ENCODE results near the gene SERF2. TPM values are rescaled to one million over a fixed set of nuclear protein-coding genes. Genes with fewer than 3 reads are reported as not detected.
"Not testable (repeated sequence)": the region's sequence is repeated elsewhere in the genome, so short reads cannot be mapped to it uniquely, and the experiment has no call there.

Gene SERF2
- total and polyA plus RNA-seq, 2 of the 13 experiments (the other 11 are each of a cell fraction or from before 2014, with no cell fraction given) = 811 to 1,257 TPM

GRCh38 chr15:43746903-43747309 lies 45.2 kb upstream of the SERF2 start:
- peak; percentile 23 for FAIRE-seq
- POLR2A ChIA-PET = interaction anchor here (0.6 to 2.1 kb wide), 3 partner anchors 53 to 305 kb away, joined by 3 to 7 read pairs (median 6); partner anchors contain the start of genes HYPK and SERINC4
- intact Hi-C loops (cut with micrococcal nuclease; ENCODE audit: unreplicated experiment) = not testable (repeated sequence)

GRCh38 chr15:43748376-43748775 lies 43.7 kb upstream of the SERF2 start:
- no peaks in the 10 kb centered on the region; a peak in 1 of 5 replicates for H3K27me3 ChIP-seq (ENCODE audit: control insufficient read depth in 1 of 2, insufficient read depth in 2 of 2, low read length in 2 of 2)
- no peaks in the 10 kb centered on the region for H3K9me3 ChIP-seq (ENCODE audit: low read length)
- DNase-seq (ENCODE audit: low spot score) = no peak
- no peak overlapping the region for H2AFZ ChIP-seq (ENCODE audit: low read length)
- BruUV-seq (replicated peaks) = no TSS peak
- CTCF ChIA-PET (ENCODE audit: low intra/inter-chr PET ratio, low total read pairs) = no interaction called here
- H3K27ac ChIP-seq (ENCODE audit: extremely low read length, insufficient read depth, low read length) = no peak overlapping the region
- 71% methylated on average over 3 of the region's 3 CpGs for WGBS (ENCODE audit: low lambda C conversion rate)
- peak overlapping the region in 2 of 3 experiments; percentile 21 to 85; a peak in 4 of 6 replicates for H3K4me3 ChIP-seq (replicated peaks in 1 of 3; ENCODE audit: insufficient read depth in 1 of 3, low read depth in 2 of 3, low read length in 3 of 3)
- 0 out of 2 replicates have a peak overlapping the region, but pooled peaks have one; percentile 22 for H3K9ac ChIP-seq (ENCODE audit: insufficient read depth, low read depth, low read length)
- peaks cover 37% of the 10 kb centered on the region for H4K20me1 ChIP-seq (ENCODE audit: insufficient read depth, low read length)
- H3K36me3 ChIP-seq (replicated peaks in 1 of 2; ENCODE audit: control insufficient read depth in 1 of 2, insufficient read depth in 2 of 2, low read length in 2 of 2) = peaks cover 0 to 24% of the 10 kb centered on the region in 2 experiments; a peak in 3 of 5 replicates
- POLR2A ChIA-PET = no interaction called here
- ATAC-seq = no peak
- H3K4me2 ChIP-seq (ENCODE audit: low read depth, low read length) = peak overlapping the region; percentile 70
- intact Hi-C loops (cut with micrococcal nuclease; ENCODE audit: unreplicated experiment) (no loop called here), in situ Hi-C loops (cut with HindIII; ENCODE audit: extremely low pct_ligation_motif_present, low pct_unique_long_range_greater_than_20kb) (no loop called here)
- H3K4me1 ChIP-seq (ENCODE audit: insufficient read depth, low read length) = peaks cover 47% of the 10 kb centered on the region
- FAIRE-seq = no peak
- TF ChIP-seq THAP11 (CRISPR knock-in tag; IDR thresholded peaks at IDR 0.05) (peak; percentile 72), ZBTB2 (CRISPR knock-in tag; IDR thresholded peaks at IDR 0.05; ENCODE audit: low read depth) (no peak), CC2D1A (CRISPR knock-in tag; IDR thresholded peaks at IDR 0.05) (no peak), ZNF335 (CRISPR knock-in tag; IDR thresholded peaks at IDR 0.05) (no peak), HES4 (CRISPR knock-in tag; IDR thresholded peaks at IDR 0.05; ENCODE audit: borderline replicate concordance) (no peak)
- H3K79me2 ChIP-seq (ENCODE audit: insufficient read depth, low read length) = peaks cover 64% of the 10 kb centered on the region

More at GRCh38 chr15:43746903-43747309, 45.2 kb upstream of the SERF2 start:
- Histone ChIP-seq H3K27ac (ENCODE audit: extremely low read length, insufficient read depth, low read length) (peak overlapping the region; percentile 85), H3K4me1 (ENCODE audit: insufficient read depth, low read length) (peaks cover 42% of the 10 kb centered on the region), H3K79me2 (ENCODE audit: insufficient read depth, low read length) (peaks cover 51% of the 10 kb centered on the region), H3K9ac (ENCODE audit: insufficient read depth, low read depth, low read length) (peak overlapping the region; percentile 88), H3K4me3 (replicated peaks in 1 of 3; ENCODE audit: insufficient read depth in 1 of 3, low read depth in 2 of 3, low read length in 3 of 3) (peak overlapping the region; percentile 73 to 91 (median 85)), H4K20me1 (ENCODE audit: insufficient read depth, low read length) (peaks cover 28% of the 10 kb centered on the region), H3K4me2 (ENCODE audit: low read depth, low read length) (peak overlapping the region; percentile 70)
- CTCF ChIA-PET (ENCODE audit: low intra/inter-chr PET ratio, low total read pairs); BruUV-seq (replicated peaks); H3K9me3 ChIP-seq (ENCODE audit: low read length); H3K36me3 ChIP-seq (replicated peaks in 1 of 2; ENCODE audit: control insufficient read depth in 1 of 2, insufficient read depth in 2 of 2, low read length in 2 of 2); H3K27me3 ChIP-seq (ENCODE audit: control insufficient read depth in 1 of 2, insufficient read depth in 2 of 2, low read length in 2 of 2); in situ Hi-C loops (cut with HindIII; ENCODE audit: extremely low pct_ligation_motif_present, low pct_unique_long_range_greater_than_20kb); H2AFZ ChIP-seq (ENCODE audit: low read length): not testable (repeated sequence)
- under 1% methylated on average over 10 of the region's 12 CpGs for WGBS (ENCODE audit: low lambda C conversion rate)
- peak; percentile 7 for DNase-seq (ENCODE audit: low spot score)
- ATAC-seq = peak; percentile 19
- peak; percentile 48; the same call in 1 of the 2 replicates for TF ChIP-seq TFAP4 (IDR thresholded peaks at IDR 0.05; ENCODE audit: borderline replicate concordance, low read depth)
- TF ChIP-seq ZNF10 (CRISPR knock-in tag; IDR thresholded peaks at IDR 0.05; ENCODE audit: borderline replicate concordance, low read depth) = peak; percentile 89; the same call in 1 of the 2 replicates
- 0 out of 2 replicates have a peak, but pooled peaks have one; percentile 23 for TF ChIP-seq ELF4 (CRISPR knock-in tag; IDR thresholded peaks at IDR 0.05; ENCODE audit: borderline replicate concordance)
- peak; percentile 35 for TF ChIP-seq ASH2L (IDR thresholded peaks at IDR 0.05; ENCODE audit: insufficient read length, low read depth, low read length)
- TF ChIP-seq ZNF788 (CRISPR knock-in tag; IDR thresholded peaks at IDR 0.05; ENCODE audit: borderline replicate concordance) = 0 out of 2 replicates have a peak, but pooled peaks have one; percentile 2

Data from HepG2 (cell line).